Neural progenitor cell (in vitro differentiated cells): ENCODE data around the gene PLGRKT.

Source experiments
- CTCF ChIP-seq: fragments of 200-600 bp; sonication (generic); IDR thresholded peaks from 2 replicates; pipeline ENCODE4 v1.5.1; 2017; ENCODE audit warnings: antibody characterized with exemption, mild to moderate bottlenecking
- EZH2 ChIP-seq: fragments of 200-600 bp; sonication (generic); IDR thresholded peaks from 2 replicates; pipeline ENCODE4 v1.6.1; 2017; ENCODE audit warnings: antibody characterized with exemption, mild to moderate bottlenecking, moderate library complexity

DNA sequence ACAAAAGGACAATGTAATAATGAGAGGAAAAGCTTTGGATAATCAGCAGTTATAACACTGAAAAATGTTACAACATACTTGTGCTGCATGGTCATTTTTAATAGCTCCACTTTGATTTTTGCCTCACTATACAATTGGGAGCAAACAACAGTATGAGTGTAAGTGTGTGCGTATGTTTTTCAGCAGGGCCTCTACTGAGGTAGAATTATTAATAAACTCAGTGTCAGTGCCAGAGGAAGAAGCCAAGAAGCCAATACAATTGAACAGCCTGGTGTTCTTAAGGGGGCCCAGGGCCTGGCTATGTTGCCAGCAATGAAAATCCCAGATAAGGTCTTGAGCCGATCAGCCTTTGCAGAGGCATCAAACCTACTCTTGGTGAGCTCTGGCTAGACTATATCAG is 81.9 kb downstream of the PLGRKT start:
- TF ChIP-seq CTCF (no peak), EZH2 (no peak)
